MCF 10A (cell line): Measurements from ENCODE around the gene HTR3A. TPM values are rescaled to one million over a fixed set of nuclear protein-coding genes. Genes with fewer than 3 reads are reported as not detected.
"Not testable (repeated sequence)": the region's sequence is repeated elsewhere in the genome, so short reads cannot be mapped to it uniquely, and the experiment has no call there.

ENCODE experiments used
- BruUV-seq: library from RNA; stranded (reverse); fragments of 400-500 nt; replicated peaks from 2 replicates; lab custom pipeline; 2021; lab: Mats Ljungman, UMichigan
- CTCF ChIA-PET: fragments of 300-600 bp; sonication (Branson Sonifier 250); formaldehyde crosslinking; extraction: SDS; loops from one replicate; lab custom pipeline; 2021; ENCODE audit warnings: antibody characterized with exemption, inconsistent platforms; lab: Yijun Ruan, JAX
- POLR2A ChIA-PET: fragments of 300-600, 350-650 bp; sonication (Branson Sonifier 250); formaldehyde crosslinking; extraction: SDS; loops from one replicate; lab custom pipeline; 2020; ENCODE audit warnings: antibody characterized with exemption, inconsistent platforms; lab: Yijun Ruan, JAX
- DNase-seq: peaks from one replicate; pipeline ENCODE4 v3.0.0-alpha.2; 2018; ENCODE audit not compliant: unreplicated experiment
- H3K27ac Mint-ChIP-seq: one replicate; pipeline ENCODE4 v1.8.0; 2022; ENCODE audit warnings: mild to moderate bottlenecking, low read depth, mixed read lengths; ENCODE audit not compliant: unreplicated experiment
- H3K27me3 Mint-ChIP-seq: one replicate; pipeline ENCODE4 v1.8.0; 2022; ENCODE audit warnings: mixed read lengths; ENCODE audit not compliant: insufficient read depth, unreplicated experiment
- H3K36me3 Mint-ChIP-seq: one replicate; pipeline ENCODE4 v1.8.0; 2022; ENCODE audit warnings: mild to moderate bottlenecking, moderate library complexity, mixed read lengths; ENCODE audit not compliant: insufficient read depth, unreplicated experiment
- H3K4me1 Mint-ChIP-seq: one replicate; pipeline ENCODE4 v1.8.0; 2022; ENCODE audit warnings: mixed read lengths; ENCODE audit not compliant: insufficient read depth, unreplicated experiment
- H3K4me3 Mint-ChIP-seq: one replicate; pipeline ENCODE4 v1.8.0; 2022; ENCODE audit warnings: mild to moderate bottlenecking, moderate library complexity, mixed read lengths; ENCODE audit not compliant: unreplicated experiment
- H3K9me3 Mint-ChIP-seq: one replicate; pipeline ENCODE4 v1.8.0; 2022; ENCODE audit warnings: mixed read lengths; ENCODE audit not compliant: unreplicated experiment
- CTCF ChIP-seq: fragments of 200-600 bp; IDR thresholded peaks from one replicate; pipeline ENCODE4 v1.8.0; 2022; ENCODE audit warnings: antibody characterized with exemption, mild to moderate bottlenecking; ENCODE audit not compliant: unreplicated experiment
- intact Hi-C: fragments of 100-400 bp; cut with micrococcal nuclease; formaldehyde crosslinking; loops from 2 replicates; pipeline ENCODE4 v1.14.1; 2022
- total RNA-seq: library from RNA; stranded (reverse); gene quantifications from 2 replicates; pipeline ENCODE4 v1.2.3, GENCODE V29; 2022

Gene HTR3A
- total RNA-seq, 1 experiment from 2014 or later: not detected

DNA sequence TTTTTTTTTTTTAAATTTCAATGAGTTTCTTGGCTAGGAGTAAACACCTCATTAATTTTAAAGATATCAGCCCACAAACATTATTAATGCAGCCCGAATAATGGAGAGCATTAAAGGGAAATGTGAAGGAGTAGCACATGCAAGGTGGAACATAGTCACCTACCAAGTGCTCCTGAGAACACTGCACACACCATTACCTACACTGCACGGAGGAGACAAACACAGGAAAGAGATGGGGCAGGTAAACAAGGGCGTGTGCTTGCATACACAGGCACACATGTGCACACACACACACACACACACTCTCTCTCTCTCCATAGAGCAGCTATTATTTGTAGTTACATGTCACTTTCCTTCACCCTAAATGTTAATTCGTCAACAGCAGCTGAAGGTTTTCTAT lies 40.1 kb upstream of the HTR3A start:
- H3K36me3 Mint-ChIP-seq: no peaks in the 10 kb centered on the region
- H3K27me3 Mint-ChIP-seq: peaks cover 48% of the 10 kb centered on the region
- ChIA-PET CTCF (interaction anchor here (1.3 kb wide), 1 partner anchor 60 kb away, joined by 3 read pairs; no protein-coding TSS in a partner anchor), POLR2A (no interaction called here)
- DNase-seq: no peak
- no peak for TF ChIP-seq CTCF
- no peak overlapping the region for H3K4me3 Mint-ChIP-seq
- intact Hi-C loops: no loop called here
- no peaks in the 10 kb centered on the region for H3K9me3 Mint-ChIP-seq
- BruUV-seq: no TSS peak
- no peaks in the 10 kb centered on the region for H3K4me1 Mint-ChIP-seq
- no peak overlapping the region for H3K27ac Mint-ChIP-seq

DNA sequence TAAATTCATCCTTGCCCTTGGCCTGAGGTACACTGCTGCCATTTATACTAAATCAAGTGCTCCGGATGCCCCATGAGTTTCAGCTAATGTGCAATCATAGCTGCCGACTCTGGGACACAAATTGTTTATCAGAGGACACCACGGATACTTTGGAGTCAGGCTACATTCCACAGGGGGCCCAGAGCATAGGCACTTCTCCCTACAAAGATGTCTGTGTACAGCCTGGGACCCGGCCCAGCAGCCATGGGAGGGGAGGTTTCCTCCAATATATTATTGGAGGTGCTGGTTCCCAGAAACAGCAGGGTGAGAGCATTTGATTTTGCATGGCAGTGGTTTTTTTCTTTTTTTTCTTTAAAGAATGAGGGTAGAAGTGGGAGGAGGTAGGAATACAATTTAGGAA lies 39.0 kb upstream of the HTR3A start:
- intact Hi-C loops: no loop called here
- Mint-ChIP-seq H3K27ac (no peak overlapping the region), H3K36me3 (no peaks in the 10 kb centered on the region), H3K9me3 (no peaks in the 10 kb centered on the region), H3K4me1 (no peaks in the 10 kb centered on the region), H3K4me3 (no peak overlapping the region), H3K27me3 (peaks cover 57% of the 10 kb centered on the region)
- ChIA-PET CTCF (interaction anchor here (0.6 kb wide), 1 partner anchor 93 kb away, joined by 3 read pairs; no protein-coding TSS in a partner anchor), POLR2A (interaction anchor here (0.9 kb wide), 1 partner anchor 259 kb away, joined by 3 read pairs; no protein-coding TSS in a partner anchor)
- no peak for DNase-seq
- no TSS peak for BruUV-seq
- no peak for TF ChIP-seq CTCF

DNA sequence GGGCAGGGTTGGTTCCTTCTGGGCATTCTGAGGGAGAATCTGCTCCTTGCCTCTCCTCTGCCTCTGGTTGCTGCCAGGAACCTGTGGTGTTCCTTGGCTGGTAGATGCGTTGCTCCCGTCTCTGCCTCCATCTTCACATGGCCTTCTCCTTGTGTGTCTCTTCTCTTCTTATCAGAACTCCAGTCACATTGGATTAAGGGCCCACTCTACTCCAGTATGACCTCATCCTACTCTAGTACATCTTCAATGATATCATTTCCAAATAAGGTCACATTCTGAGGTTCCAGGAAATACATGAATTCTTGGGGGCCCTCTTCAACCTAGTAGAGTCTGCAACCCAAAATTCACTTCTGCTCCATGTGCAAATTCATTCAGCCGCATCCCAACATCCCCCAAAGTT lies 37.0 kb upstream of the HTR3A start:
- CTCF ChIA-PET: no interaction called here
- no TSS peak for BruUV-seq
- no peaks in the 10 kb centered on the region for H3K36me3 Mint-ChIP-seq
- H3K4me3 Mint-ChIP-seq: no peak overlapping the region
- H3K4me1 Mint-ChIP-seq: no peaks in the 10 kb centered on the region
- POLR2A ChIA-PET: no interaction called here
- TF ChIP-seq CTCF: no peak
- H3K9me3 Mint-ChIP-seq: no peaks in the 10 kb centered on the region
- no peak for DNase-seq
- peaks cover 71% of the 10 kb centered on the region for H3K27me3 Mint-ChIP-seq
- intact Hi-C loops: no loop called here
- H3K27ac Mint-ChIP-seq: no peak overlapping the region

GRCh38 chr11:113942256-113942655 lies 32.7 kb upstream of the HTR3A start:
- Mint-ChIP-seq H3K27ac (no peak overlapping the region), H3K27me3 (peaks cover 53% of the 10 kb centered on the region), H3K4me1 (no peaks in the 10 kb centered on the region), H3K9me3 (no peaks in the 10 kb centered on the region), H3K36me3 (no peaks in the 10 kb centered on the region), H3K4me3 (no peak overlapping the region)
- no peak for DNase-seq
- no peak for TF ChIP-seq CTCF
- ChIA-PET POLR2A (interaction anchor here (1.0 kb wide), 1 partner anchor 43 kb away, joined by 3 read pairs; no protein-coding TSS in a partner anchor), CTCF (interaction anchor here (1.1 kb wide), 1 partner anchor 47 kb away, joined by 4 read pairs; no protein-coding TSS in a partner anchor)
- intact Hi-C loops: no loop called here
- BruUV-seq: no TSS peak

DNA sequence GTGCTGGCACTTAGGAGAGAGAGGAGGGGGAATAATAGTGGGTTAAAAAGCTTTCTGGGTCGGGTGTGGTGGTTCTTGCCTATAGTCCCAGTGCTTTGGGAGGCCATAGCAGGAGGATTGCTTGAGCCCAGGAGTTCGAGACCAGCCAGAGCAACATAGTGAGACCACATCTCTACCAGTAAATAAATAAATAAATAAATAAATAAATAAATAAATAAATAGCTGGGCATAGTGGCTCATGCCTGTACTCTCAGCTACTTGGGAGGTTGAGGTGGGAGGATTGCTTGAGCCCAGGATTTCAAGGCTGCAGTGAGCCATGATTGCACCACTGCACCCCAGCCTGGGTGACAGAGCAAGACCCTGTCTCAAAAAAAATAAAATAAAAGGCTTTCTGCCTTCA lies 28.7 kb upstream of the HTR3A start:
- H3K4me3 Mint-ChIP-seq, intact Hi-C loops, H3K9me3 Mint-ChIP-seq, H3K4me1 Mint-ChIP-seq, H3K36me3 Mint-ChIP-seq, DNase-seq, H3K27ac Mint-ChIP-seq, BruUV-seq, POLR2A ChIA-PET: not testable (repeated sequence)
- H3K27me3 Mint-ChIP-seq: peaks cover 61% of the 10 kb centered on the region
- CTCF ChIA-PET: interaction anchor here (0.7 to 1.4 kb wide), 2 partner anchors 40 to 315 kb away, joined by 3 read pairs; no protein-coding TSS in a partner anchor
